HG03575 (cell line): ENCODE results near the gene PHKB.
"Not testable (repeated sequence)": the region's sequence is repeated elsewhere in the genome, so short reads cannot be mapped to it uniquely, and the experiment has no call there.

ENCODE experiments used
- ATAC-seq: cut with Tn5 transposase; IDR thresholded peaks from one replicate; pipeline ENCODE4 v1.9.1; 2021; ENCODE audit not compliant: unreplicated experiment, insufficient number of reproducible peaks, low FRiP score; ENCODE audit errors: extremely low read depth

PHKB gene

GRCh38 chr16:47493381-47494337, 32.5 kb downstream of the PHKB start:
- ATAC-seq, result peak; percentile 33

GRCh38 chr16:47499080-47499699, 38.1 kb downstream of the PHKB start:
- ATAC-seq, result no peak

- no peak for ATAC-seq
Measured at GRCh38 chr16:47499700-47500264, 38.7 kb downstream of the PHKB start.

- ATAC-seq, result no peak
Measured at GRCh38 chr16:47503936-47504335, 42.8 kb downstream of the PHKB start.

GRCh38 chr16:47504599-47504998, 43.5 kb downstream of the PHKB start:
- ATAC-seq, result no peak

- no peak for ATAC-seq
Measured at GRCh38 chr16:47506800-47507199, 45.7 kb downstream of the PHKB start.

- no peak for ATAC-seq
Measured at GRCh38 chr16:47507701-47508100, 46.6 kb downstream of the PHKB start.

- no peak for ATAC-seq
Measured at GRCh38 chr16:47511882-47512281, 50.8 kb downstream of the PHKB start.

GRCh38 chr16:47519037-47519436, 57.9 kb downstream of the PHKB start:
- ATAC-seq, result no peak

GRCh38 chr16:47519546-47519945, 58.4 kb downstream of the PHKB start:
- ATAC-seq, result no peak

- no peak for ATAC-seq
Measured at GRCh38 chr16:47519996-47520679, 59.0 kb downstream of the PHKB start.

GRCh38 chr16:47523342-47524006, 62.3 kb downstream of the PHKB start:
- peak; percentile 94 for ATAC-seq

GRCh38 chr16:47524007-47524405, 62.9 kb downstream of the PHKB start:
- ATAC-seq, result no peak

GRCh38 chr16:47528431-47528830, 67.3 kb downstream of the PHKB start:
- no peak for ATAC-seq

GRCh38 chr16:47533744-47534292, 72.7 kb downstream of the PHKB start:
- ATAC-seq, result no peak

GRCh38 chr16:47538472-47538871, 77.3 kb downstream of the PHKB start:
- no peak for ATAC-seq

- not testable (repeated sequence) for ATAC-seq
Measured at GRCh38 chr16:47539707-47540670, 78.9 kb downstream of the PHKB start.

GRCh38 chr16:47541135-47541534, 80.0 kb downstream of the PHKB start:
- ATAC-seq, result not testable (repeated sequence)
